ENCODE measurements around the gene NUDT19. TPM values are rescaled to one million over a fixed set of nuclear protein-coding genes. Genes with fewer than 3 reads are reported as not detected.
"Not testable (repeated sequence)": the region's sequence is repeated elsewhere in the genome, so short reads cannot be mapped to it uniquely, and the experiment has no call there.

NUDT19 gene
- total RNA-seq, 1 experiment from 2014 or later, result 17.8 TPM

GRCh38 chr19:32700129-32700528 is 8.5 kb downstream of the NUDT19 start:
- H3K4me1 ChIP-seq (ENCODE audit: insufficient read depth, low read length, poor library complexity, severe bottlenecking); DNase-seq (ENCODE audit: low spot score); BruUV-seq (replicated peaks); H3K4me3 ChIP-seq (ENCODE audit: low read depth, low read length, poor library complexity, severe bottlenecking); H3K27me3 ChIP-seq (replicated peaks; ENCODE audit: insufficient read depth, low read depth, low read length, poor library complexity); CTCF ChIA-PET; intact Hi-C loops (cut with micrococcal nuclease; ENCODE audit: unreplicated experiment); H3K27ac ChIP-seq (ENCODE audit: low read depth, low read length, poor library complexity, severe bottlenecking): not testable (repeated sequence)
- H3K9me3 ChIP-seq (ENCODE audit: low read depth, low read length, poor library complexity, severe bottlenecking), result peaks cover 20% of the 10 kb centered on the region
- H3K36me3 ChIP-seq (ENCODE audit: insufficient read depth, low read length, poor library complexity, severe bottlenecking), result peaks cover 27% of the 10 kb centered on the region
- POLR2A ChIA-PET (ENCODE audit: low non-redundant PET), result interaction anchor here (0.6 kb wide), 1 partner anchor 20 kb away, joined by 3 read pairs; no protein-coding TSS in a partner anchor

GRCh38 chr19:32702010-32702409 is 10.4 kb downstream of the NUDT19 start:
- CTCF ChIA-PET, result no interaction called here
- POLR2A ChIA-PET (ENCODE audit: low non-redundant PET), result no interaction called here
- intact Hi-C loops (cut with micrococcal nuclease; ENCODE audit: unreplicated experiment), result no loop called here
- Histone ChIP-seq H3K4me3 (ENCODE audit: low read depth, low read length, poor library complexity, severe bottlenecking) (no peak overlapping the region), H3K4me1 (ENCODE audit: insufficient read depth, low read length, poor library complexity, severe bottlenecking) (no peaks in the 10 kb centered on the region), H3K27ac (ENCODE audit: low read depth, low read length, poor library complexity, severe bottlenecking) (no peak overlapping the region), H3K27me3 (replicated peaks; ENCODE audit: insufficient read depth, low read depth, low read length, poor library complexity) (no peaks in the 10 kb centered on the region), H3K36me3 (ENCODE audit: insufficient read depth, low read length, poor library complexity, severe bottlenecking) (peaks cover 27% of the 10 kb centered on the region), H3K9me3 (ENCODE audit: low read depth, low read length, poor library complexity, severe bottlenecking) (peaks cover 20% of the 10 kb centered on the region)
- DNase-seq (ENCODE audit: low spot score), result no peak
- TF ChIP-seq EZH2 (IDR thresholded peaks at IDR 0.05; ENCODE audit: borderline replicate concordance, low read depth, low read length, poor library complexity, severe bottlenecking), result no peak
- TF ChIP-seq CTCF (conservative IDR thresholded peaks at IDR 0.05; ENCODE audit: low read depth, low read length), result no peak
- BruUV-seq (replicated peaks), result no TSS peak

- intact Hi-C loops (cut with micrococcal nuclease; ENCODE audit: unreplicated experiment); H3K4me3 ChIP-seq (ENCODE audit: low read depth, low read length, poor library complexity, severe bottlenecking); H3K4me1 ChIP-seq (ENCODE audit: insufficient read depth, low read length, poor library complexity, severe bottlenecking); BruUV-seq (replicated peaks); POLR2A ChIA-PET (ENCODE audit: low non-redundant PET); H3K27ac ChIP-seq (ENCODE audit: low read depth, low read length, poor library complexity, severe bottlenecking); H3K27me3 ChIP-seq (replicated peaks; ENCODE audit: insufficient read depth, low read depth, low read length, poor library complexity); CTCF ChIA-PET; DNase-seq (ENCODE audit: low spot score): not testable (repeated sequence)
- H3K36me3 ChIP-seq (ENCODE audit: insufficient read depth, low read length, poor library complexity, severe bottlenecking), result peaks cover 21% of the 10 kb centered on the region
- H3K9me3 ChIP-seq (ENCODE audit: low read depth, low read length, poor library complexity, severe bottlenecking), result peaks cover 20% of the 10 kb centered on the region
Measured at GRCh38 chr19:32704006-32704405, 12.4 kb downstream of the NUDT19 start.

DNA sequence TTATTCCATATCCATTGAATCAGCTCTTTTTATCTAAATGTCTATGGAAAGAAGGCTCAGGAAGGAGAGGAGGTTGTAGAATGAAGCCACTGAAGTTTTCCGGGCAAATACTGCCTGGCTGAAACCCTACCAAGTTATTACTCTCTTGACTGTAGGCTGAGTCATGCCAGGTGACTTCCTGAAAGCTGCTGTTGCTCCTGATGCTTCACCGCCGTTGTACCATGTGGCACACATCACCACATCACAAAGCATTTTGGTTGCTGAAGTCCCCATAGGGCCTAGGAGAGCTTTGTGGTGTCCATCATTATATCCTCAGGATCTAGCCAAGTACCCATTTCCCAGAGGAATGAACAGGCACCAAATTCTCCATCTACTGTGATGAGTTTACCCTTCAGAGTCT is 16.8 kb downstream of the NUDT19 start:
- DNase-seq (ENCODE audit: low spot score), result no peak
- TF ChIP-seq EZH2 (IDR thresholded peaks at IDR 0.05; ENCODE audit: borderline replicate concordance, low read depth, low read length, poor library complexity, severe bottlenecking) (no peak), CTCF (conservative IDR thresholded peaks at IDR 0.05; ENCODE audit: low read depth, low read length) (no peak)
- Histone ChIP-seq H3K9me3 (ENCODE audit: low read depth, low read length, poor library complexity, severe bottlenecking) (peaks cover 12% of the 10 kb centered on the region), H3K4me1 (ENCODE audit: insufficient read depth, low read length, poor library complexity, severe bottlenecking) (no peaks in the 10 kb centered on the region), H3K27me3 (replicated peaks; ENCODE audit: insufficient read depth, low read depth, low read length, poor library complexity) (no peaks in the 10 kb centered on the region), H3K4me3 (ENCODE audit: low read depth, low read length, poor library complexity, severe bottlenecking) (no peak overlapping the region), H3K27ac (ENCODE audit: low read depth, low read length, poor library complexity, severe bottlenecking) (no peak overlapping the region), H3K36me3 (ENCODE audit: insufficient read depth, low read length, poor library complexity, severe bottlenecking) (peaks cover 15% of the 10 kb centered on the region)
- intact Hi-C loops (cut with micrococcal nuclease; ENCODE audit: unreplicated experiment), result no loop called here
- ChIA-PET POLR2A (ENCODE audit: low non-redundant PET) (no interaction called here), CTCF (interaction anchor here (0.5 kb wide), 1 partner anchor 826 kb away, joined by 3 read pairs; no protein-coding TSS in a partner anchor)
- BruUV-seq (replicated peaks), result no TSS peak
